NCI-H446 (cell line): Measurements from ENCODE around the gene PRKCH.
A peak's percentile ranks its signal among the peaks of the same experiment; 100 is the strongest.

Experiments
- DNase-seq, 2 experiments: peaks; one replicate each; lab custom pipeline; 2025; lab: John Stamatoyannopoulos, UW

PRKCH gene

GRCh38 chr14:61338457-61338856, 17.1 kb downstream of the PRKCH start:
- no peak for DNase-seq

GRCh38 chr14:61341275-61342206, 20.2 kb downstream of the PRKCH start:
- no peak for DNase-seq

- no peak for DNase-seq
These were observed 21.1 kb downstream of the PRKCH start for GRCh38 chr14:61342486-61342885.

- no peak for DNase-seq
These were observed 21.6 kb downstream of the PRKCH start for GRCh38 chr14:61342932-61343331.

- DNase-seq: no peak
These were observed 22.1 kb downstream of the PRKCH start for GRCh38 chr14:61343471-61343870.

- no peak for DNase-seq
These were observed 22.6 kb downstream of the PRKCH start for GRCh38 chr14:61343991-61344405.

- DNase-seq: no peak
These were observed 23.2 kb downstream of the PRKCH start for GRCh38 chr14:61344437-61345150.

GRCh38 chr14:61345151-61345482, 23.7 kb downstream of the PRKCH start:
- DNase-seq: no peak

GRCh38 chr14:61346221-61346620, 24.8 kb downstream of the PRKCH start:
- DNase-seq: no peak

GRCh38 chr14:61346793-61347192, 25.4 kb downstream of the PRKCH start:
- DNase-seq: no peak

- no peak for DNase-seq
These were observed 26.6 kb downstream of the PRKCH start for GRCh38 chr14:61347826-61348443.

- no peak for DNase-seq
These were observed 29.3 kb downstream of the PRKCH start for GRCh38 chr14:61350427-61351270.

GRCh38 chr14:61351477-61351876, 30.1 kb downstream of the PRKCH start:
- no peak for DNase-seq

- peak in 1 of 2 experiments; percentile 28 for DNase-seq
These were observed 34.5 kb downstream of the PRKCH start for GRCh38 chr14:61355892-61356325.

GRCh38 chr14:61357123-61357522, 35.7 kb downstream of the PRKCH start:
- no peak for DNase-seq

- DNase-seq: no peak
These were observed 37.3 kb downstream of the PRKCH start for GRCh38 chr14:61358554-61359226.

- DNase-seq: no peak
These were observed 39.6 kb downstream of the PRKCH start for GRCh38 chr14:61360796-61361525.

GRCh38 chr14:61362072-61362750, 40.8 kb downstream of the PRKCH start:
- no peak for DNase-seq

- no peak for DNase-seq
These were observed 42.9 kb downstream of the PRKCH start for GRCh38 chr14:61364243-61364642.

- no peak for DNase-seq
These were observed 44.4 kb downstream of the PRKCH start for GRCh38 chr14:61365667-61366212.
